KOPT-K1 (cell line): ENCODE measurements around the gene PITPNC1.
"Not testable (repeated sequence)": the region's sequence is repeated elsewhere in the genome, so short reads cannot be mapped to it uniquely, and the experiment has no call there.

Source experiments
- H3K27ac ChIP-seq: fragments of 200-600 bp; sonication (generic); 2 replicates; pipeline ENCODE4 v1.5.1; 2016; ENCODE audit warnings: antibody characterized with exemption, mild to moderate bottlenecking, low read depth, low read length; ENCODE audit not compliant: poor library complexity, severe bottlenecking
- H3K36me3 ChIP-seq: fragments of 200-600 bp; sonication (generic); 2 replicates; pipeline ENCODE4 v1.5.1; 2017; ENCODE audit warnings: antibody characterized with exemption, mild to moderate bottlenecking, low read length, moderate library complexity; ENCODE audit not compliant: insufficient read depth
- H3K9me3 ChIP-seq: fragments of 200-600 bp; sonication (generic); 2 replicates; pipeline ENCODE4 v1.5.1; 2017; ENCODE audit warnings: antibody characterized with exemption, low read length, mild to moderate bottlenecking; ENCODE audit not compliant: insufficient read depth, poor library complexity, severe bottlenecking

PITPNC1 gene

GRCh38 chr17:67628580-67629013, 251.5 kb downstream of the PITPNC1 start:
- peaks cover 16% of the 10 kb centered on the region for H3K36me3 ChIP-seq
- no peak overlapping the region for H3K27ac ChIP-seq
- H3K9me3 ChIP-seq, result no peaks in the 10 kb centered on the region

- H3K36me3 ChIP-seq, result peaks cover 25% of the 10 kb centered on the region
- no peak overlapping the region for H3K27ac ChIP-seq
Observed at GRCh38 chr17:67629971-67630320, 252.9 kb downstream of the PITPNC1 start.

GRCh38 chr17:67630836-67631235, 253.8 kb downstream of the PITPNC1 start:
- peaks cover 25% of the 10 kb centered on the region for H3K36me3 ChIP-seq
- H3K9me3 ChIP-seq, H3K27ac ChIP-seq: not testable (repeated sequence)

More at GRCh38 chr17:67629971-67630320, 252.9 kb downstream of the PITPNC1 start:
- no peaks in the 10 kb centered on the region for H3K9me3 ChIP-seq

- no peak overlapping the region for H3K27ac ChIP-seq
- H3K9me3 ChIP-seq, result no peaks in the 10 kb centered on the region
- peaks cover 25% of the 10 kb centered on the region for H3K36me3 ChIP-seq
Observed at GRCh38 chr17:67632141-67632540, 255.1 kb downstream of the PITPNC1 start.

GRCh38 chr17:67633751-67634211, 256.7 kb downstream of the PITPNC1 start:
- peaks cover 25% of the 10 kb centered on the region for H3K36me3 ChIP-seq
- no peak overlapping the region for H3K27ac ChIP-seq
- no peaks in the 10 kb centered on the region for H3K9me3 ChIP-seq

GRCh38 chr17:67635681-67636080, 258.6 kb downstream of the PITPNC1 start:
- no peaks in the 10 kb centered on the region for H3K9me3 ChIP-seq
- peaks cover 25% of the 10 kb centered on the region for H3K36me3 ChIP-seq
- no peak overlapping the region for H3K27ac ChIP-seq

GRCh38 chr17:67636312-67636711, 259.2 kb downstream of the PITPNC1 start:
- no peak overlapping the region for H3K27ac ChIP-seq

GRCh38 chr17:67636834-67637520, 259.9 kb downstream of the PITPNC1 start:
- Histone ChIP-seq H3K36me3 (peaks cover 25% of the 10 kb centered on the region), H3K27ac (no peak overlapping the region)

More at GRCh38 chr17:67636312-67636711, 259.2 kb downstream of the PITPNC1 start:
- Histone ChIP-seq H3K36me3 (peaks cover 25% of the 10 kb centered on the region), H3K9me3 (no peaks in the 10 kb centered on the region)

GRCh38 chr17:67637901-67638641, 261.0 kb downstream of the PITPNC1 start:
- Histone ChIP-seq H3K9me3 (no peaks in the 10 kb centered on the region), H3K27ac (no peak overlapping the region), H3K36me3 (peaks cover 14% of the 10 kb centered on the region)

More at GRCh38 chr17:67636834-67637520, 259.9 kb downstream of the PITPNC1 start:
- H3K9me3 ChIP-seq, result no peaks in the 10 kb centered on the region

GRCh38 chr17:67638871-67639270, 261.8 kb downstream of the PITPNC1 start:
- no peak overlapping the region for H3K27ac ChIP-seq
- no peaks in the 10 kb centered on the region for H3K9me3 ChIP-seq
- peaks cover 6% of the 10 kb centered on the region; the same call in 1 of the 2 replicates for H3K36me3 ChIP-seq

GRCh38 chr17:67639555-67639954, 262.5 kb downstream of the PITPNC1 start:
- no peaks in the 10 kb centered on the region for H3K9me3 ChIP-seq
- no peaks in the 10 kb centered on the region for H3K36me3 ChIP-seq
- H3K27ac ChIP-seq, result no peak overlapping the region

GRCh38 chr17:67639979-67640378, 262.9 kb downstream of the PITPNC1 start:
- H3K36me3 ChIP-seq, result no peaks in the 10 kb centered on the region
- H3K9me3 ChIP-seq, result no peaks in the 10 kb centered on the region
- H3K27ac ChIP-seq, result no peak overlapping the region

GRCh38 chr17:67642488-67642887, 265.4 kb downstream of the PITPNC1 start:
- Histone ChIP-seq H3K9me3 (no peaks in the 10 kb centered on the region), H3K36me3 (no peaks in the 10 kb centered on the region), H3K27ac (no peak overlapping the region)

- H3K36me3 ChIP-seq, result no peaks in the 10 kb centered on the region
- H3K27ac ChIP-seq, result no peak overlapping the region
Observed at GRCh38 chr17:67644061-67644460, 267.0 kb downstream of the PITPNC1 start.

GRCh38 chr17:67645195-67645594, 268.1 kb downstream of the PITPNC1 start:
- H3K27ac ChIP-seq, H3K9me3 ChIP-seq, H3K36me3 ChIP-seq: not testable (repeated sequence)

More at GRCh38 chr17:67644061-67644460, 267.0 kb downstream of the PITPNC1 start:
- H3K9me3 ChIP-seq, result no peaks in the 10 kb centered on the region
